HL-60 (cell line): ENCODE results near the gene FEZF2.

Experiments used
- GABPA ChIP-seq: IDR thresholded peaks from 2 replicates; pipeline ENCODE4 v1.6.1; 2012; ENCODE audit warnings: low read depth
- POLR2AphosphoS5 ChIP-seq: IDR thresholded peaks from 2 replicates; pipeline ENCODE4 v1.6.1; 2012; ENCODE audit warnings: low read depth
- REST ChIP-seq: IDR thresholded peaks from 2 replicates; pipeline ENCODE4 v1.6.1; 2012; ENCODE audit warnings: low read depth; ENCODE audit not compliant: insufficient replicate concordance
- SPI1 ChIP-seq: IDR thresholded peaks from 2 replicates; pipeline ENCODE4 v1.6.1; 2012; ENCODE audit warnings: low read depth, mild to moderate bottlenecking, borderline replicate concordance
- TF ChIP-seq, protein P1 (sequence below): IDR thresholded peaks from one replicate; pipeline ENCODE4 v1.5.1; 2011; ENCODE audit warnings: low read length, control low read depth, inconsistent platforms; ENCODE audit not compliant: insufficient read depth

DNA sequence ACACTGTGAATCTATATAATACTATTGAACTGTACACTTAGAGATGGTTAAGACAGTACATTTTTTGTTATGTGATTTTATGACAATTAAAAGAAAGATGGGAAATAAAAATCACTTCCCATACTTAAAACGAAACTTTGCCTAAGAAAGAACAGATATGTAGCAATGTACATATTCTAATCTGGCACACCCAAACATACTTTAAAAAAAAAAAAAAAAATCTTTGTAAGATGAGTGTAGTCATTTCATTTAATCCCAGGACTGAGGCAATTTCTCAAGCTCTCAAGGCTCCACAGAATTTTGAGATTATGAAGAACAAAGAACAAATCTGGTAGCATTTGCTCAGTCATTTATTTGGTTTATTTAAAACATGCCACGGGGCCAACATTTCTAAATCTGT lies 40.3 kb upstream of the FEZF2 start:
- TF ChIP-seq SPI1: no peak
- TF ChIP-seq, protein P1, sequence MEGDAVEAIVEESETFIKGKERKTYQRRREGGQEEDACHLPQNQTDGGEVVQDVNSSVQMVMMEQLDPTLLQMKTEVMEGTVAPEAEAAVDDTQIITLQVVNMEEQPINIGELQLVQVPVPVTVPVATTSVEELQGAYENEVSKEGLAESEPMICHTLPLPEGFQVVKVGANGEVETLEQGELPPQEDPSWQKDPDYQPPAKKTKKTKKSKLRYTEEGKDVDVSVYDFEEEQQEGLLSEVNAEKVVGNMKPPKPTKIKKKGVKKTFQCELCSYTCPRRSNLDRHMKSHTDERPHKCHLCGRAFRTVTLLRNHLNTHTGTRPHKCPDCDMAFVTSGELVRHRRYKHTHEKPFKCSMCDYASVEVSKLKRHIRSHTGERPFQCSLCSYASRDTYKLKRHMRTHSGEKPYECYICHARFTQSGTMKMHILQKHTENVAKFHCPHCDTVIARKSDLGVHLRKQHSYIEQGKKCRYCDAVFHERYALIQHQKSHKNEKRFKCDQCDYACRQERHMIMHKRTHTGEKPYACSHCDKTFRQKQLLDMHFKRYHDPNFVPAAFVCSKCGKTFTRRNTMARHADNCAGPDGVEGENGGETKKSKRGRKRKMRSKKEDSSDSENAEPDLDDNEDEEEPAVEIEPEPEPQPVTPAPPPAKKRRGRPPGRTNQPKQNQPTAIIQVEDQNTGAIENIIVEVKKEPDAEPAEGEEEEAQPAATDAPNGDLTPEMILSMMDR: no peak
- TF ChIP-seq POLR2AphosphoS5: no peak
- TF ChIP-seq REST: no peak
- TF ChIP-seq GABPA: no peak
